ENCODE data around the gene CHSY1.

Gene CHSY1

GRCh38 chr15:101228313-101228712 is 23.5 kb downstream of the CHSY1 start:
- TF ChIP-seq CEBPB (IDR thresholded peaks at IDR 0.05) = no peak
- no peak for TF ChIP-seq TEAD4 (IDR thresholded peaks at IDR 0.05)
- TF ChIP-seq EGR1 (IDR thresholded peaks at IDR 0.05) = no peak

- TF ChIP-seq YY1 (IDR thresholded peaks at IDR 0.05; ENCODE audit: low read depth) (no peak), RAD21 (IDR thresholded peaks at IDR 0.05; ENCODE audit: low read depth) (no peak), TEAD4 (IDR thresholded peaks at IDR 0.05) (no peak), FOXM1 (IDR thresholded peaks at IDR 0.05; ENCODE audit: borderline replicate concordance, low read depth) (no peak), TCF12 (IDR thresholded peaks at IDR 0.05; ENCODE audit: low read depth) (no peak), REST (IDR thresholded peaks at IDR 0.05; ENCODE audit: low read depth) (no peak), CEBPB (IDR thresholded peaks at IDR 0.05) (no peak), ZBTB7A (IDR thresholded peaks at IDR 0.05; ENCODE audit: low read depth) (no peak)
Measured at GRCh38 chr15:101225658-101226057, 26.2 kb downstream of the CHSY1 start.

- TF ChIP-seq USF1 (IDR thresholded peaks at IDR 0.05) = no peak
- no peak for TF ChIP-seq EP300 (IDR thresholded peaks at IDR 0.05; ENCODE audit: borderline replicate concordance)
- no peak for TF ChIP-seq TEAD4 (IDR thresholded peaks at IDR 0.05)
- no peak for TF ChIP-seq TCF12 (IDR thresholded peaks at IDR 0.05; ENCODE audit: low read depth)
- no peak for TF ChIP-seq CEBPB (IDR thresholded peaks at IDR 0.05)
- TF ChIP-seq, protein P1, sequence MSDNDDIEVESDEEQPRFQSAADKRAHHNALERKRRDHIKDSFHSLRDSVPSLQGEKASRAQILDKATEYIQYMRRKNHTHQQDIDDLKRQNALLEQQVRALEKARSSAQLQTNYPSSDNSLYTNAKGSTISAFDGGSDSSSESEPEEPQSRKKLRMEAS (IDR thresholded peaks at IDR 0.05) = no peak
- no peak for TF ChIP-seq CREB1 (IDR thresholded peaks at IDR 0.05; ENCODE audit: low read depth)
- no peak for TF ChIP-seq RAD21 (IDR thresholded peaks at IDR 0.05; ENCODE audit: low read depth)
- no peak for TF ChIP-seq NFIC (IDR thresholded peaks at IDR 0.05)
- no peak for TF ChIP-seq EGR1 (IDR thresholded peaks at IDR 0.05)
- TF ChIP-seq REST (IDR thresholded peaks at IDR 0.05; ENCODE audit: low read depth) = no peak
- no peak for TF ChIP-seq YY1 (IDR thresholded peaks at IDR 0.05; ENCODE audit: low read depth)
- no peak for TF ChIP-seq FOXM1 (IDR thresholded peaks at IDR 0.05; ENCODE audit: borderline replicate concordance, low read depth)
- TF ChIP-seq ZBTB7A (IDR thresholded peaks at IDR 0.05; ENCODE audit: low read depth) = no peak
- TF ChIP-seq TAF1 (IDR thresholded peaks at IDR 0.05; ENCODE audit: low read depth) = no peak
Measured at GRCh38 chr15:101221902-101222301, 29.9 kb downstream of the CHSY1 start.

DNA sequence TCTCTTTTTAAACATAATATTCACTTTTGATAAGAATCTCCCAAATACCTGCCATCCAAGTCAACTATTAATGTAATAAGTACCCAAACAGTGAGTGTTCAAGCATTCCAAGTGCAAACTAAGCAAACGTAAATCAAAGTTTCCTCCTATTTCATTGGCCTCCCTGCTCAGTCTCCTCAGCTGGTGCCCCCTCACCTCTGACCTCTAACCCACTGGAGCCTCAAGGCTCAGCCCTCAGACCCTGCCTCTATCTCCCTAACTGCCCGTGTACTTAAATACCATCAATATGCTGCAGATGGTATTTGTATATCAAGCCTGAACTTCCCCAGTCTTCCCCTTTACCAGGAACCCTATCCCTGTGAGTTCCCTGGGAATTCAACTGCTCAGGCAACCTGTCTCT is 31.8 kb downstream of the CHSY1 start:
- TF ChIP-seq, protein P1 (IDR thresholded peaks at IDR 0.05) = no peak
- TF ChIP-seq EP300 (IDR thresholded peaks at IDR 0.05; ENCODE audit: borderline replicate concordance) (no peak), TCF12 (IDR thresholded peaks at IDR 0.05; ENCODE audit: low read depth) (no peak), RAD21 (IDR thresholded peaks at IDR 0.05; ENCODE audit: low read depth) (no peak), ZBTB7A (IDR thresholded peaks at IDR 0.05; ENCODE audit: low read depth) (no peak), FOXM1 (IDR thresholded peaks at IDR 0.05; ENCODE audit: borderline replicate concordance, low read depth) (no peak), NFIC (IDR thresholded peaks at IDR 0.05) (no peak), TEAD4 (IDR thresholded peaks at IDR 0.05) (no peak), CEBPB (IDR thresholded peaks at IDR 0.05) (no peak), YY1 (IDR thresholded peaks at IDR 0.05; ENCODE audit: low read depth) (no peak), REST (IDR thresholded peaks at IDR 0.05; ENCODE audit: low read depth) (no peak), USF1 (IDR thresholded peaks at IDR 0.05) (no peak), EGR1 (IDR thresholded peaks at IDR 0.05) (no peak), TAF1 (IDR thresholded peaks at IDR 0.05; ENCODE audit: low read depth) (no peak), CREB1 (IDR thresholded peaks at IDR 0.05; ENCODE audit: low read depth) (no peak)

GRCh38 chr15:101219441-101219840 is 32.4 kb downstream of the CHSY1 start:
- TF ChIP-seq FOXM1 (IDR thresholded peaks at IDR 0.05; ENCODE audit: borderline replicate concordance, low read depth) = no peak
- TF ChIP-seq TCF12 (IDR thresholded peaks at IDR 0.05; ENCODE audit: low read depth) = no peak
- TF ChIP-seq EP300 (IDR thresholded peaks at IDR 0.05; ENCODE audit: borderline replicate concordance) = no peak
- no peak for TF ChIP-seq TAF1 (IDR thresholded peaks at IDR 0.05; ENCODE audit: low read depth)
- TF ChIP-seq TEAD4 (IDR thresholded peaks at IDR 0.05) = no peak
- no peak for TF ChIP-seq USF1 (IDR thresholded peaks at IDR 0.05)
- no peak for TF ChIP-seq CREB1 (IDR thresholded peaks at IDR 0.05; ENCODE audit: low read depth)
- no peak for TF ChIP-seq CEBPB (IDR thresholded peaks at IDR 0.05)
- TF ChIP-seq, protein P1 (IDR thresholded peaks at IDR 0.05) = no peak
- no peak for TF ChIP-seq ZBTB7A (IDR thresholded peaks at IDR 0.05; ENCODE audit: low read depth)
- TF ChIP-seq YY1 (IDR thresholded peaks at IDR 0.05; ENCODE audit: low read depth) = no peak
- TF ChIP-seq REST (IDR thresholded peaks at IDR 0.05; ENCODE audit: low read depth) = no peak
- no peak for TF ChIP-seq NFIC (IDR thresholded peaks at IDR 0.05)
- no peak for TF ChIP-seq EGR1 (IDR thresholded peaks at IDR 0.05)

All from Ishikawa (cell line).